K562 (cell line): ENCODE data around the gene PIP5KL1. TPM values are rescaled to one million over a fixed set of nuclear protein-coding genes. Genes with fewer than 3 reads are reported as not detected.

ENCODE experiments used
- ATAC-seq: fragments of 200-7000 bp; cut with Tn5 transposase; 3 replicates; pipeline ENCODE4 v1.9.1; 2020; ENCODE audit warnings: moderate library complexity
- BruUV-seq: library from RNA; stranded (reverse); fragments of 400-500 nt; replicated peaks from 2 replicates; lab custom pipeline; 2021; lab: Mats Ljungman, UMichigan
- CTCF ChIA-PET: fragments of 300-600 bp; formaldehyde crosslinking; extraction: SDS; loops from one replicate; lab custom pipeline; 2021; ENCODE audit warnings: low intra/inter-chr PET ratio; lab: Yijun Ruan, JAX
- POLR2A ChIA-PET: fragments of 300-600, 350-650 bp; sonication (Branson Sonifier 250); formaldehyde crosslinking; extraction: SDS; loops from one replicate; lab custom pipeline; 2021; ENCODE audit warnings: antibody characterized with exemption, inconsistent platforms; lab: Yijun Ruan, JAX
- DNase-seq, 4 experiments: peaks; one replicate each; pipeline versions ENCODE4 v3.0.0 to v3.0.0-alpha.2; 2011 to 2018; ENCODE audit warnings: low spot score in 3 of 4, mixed read lengths in 3 of 4; ENCODE audit errors: extremely low read depth in 1 of 4
- FAIRE-seq: peaks from 2 replicates; lab custom pipeline; 2011; peaks lifted over from hg19 to GRCh38; lab: Jason Lieb, UNC
- H2AFZ ChIP-seq: 2 replicates; pipeline ENCODE4 v1.6.0; 2011; ENCODE audit warnings: low read depth, low read length, control low read depth, inconsistent platforms
- H3K27ac ChIP-seq: fragments of 200-600 bp; 3 replicates; pipeline ENCODE4 v1.8.0; 2011; ENCODE audit warnings: low read depth, mild to moderate bottlenecking, control low read depth, inconsistent platforms, low read length, moderate library complexity, mixed read lengths; ENCODE audit errors: extremely low read depth
- H3K27me3 ChIP-seq, 2 experiments: fragments of 300-600 bp in 1 of 2; 2 replicates in 1 of 2; 3 replicates in 1 of 2; pipeline versions ENCODE4 v1.6.0 to v1.8.0; 2011; ENCODE audit warnings: inconsistent platforms in 2 of 2, low read length in 2 of 2, mild to moderate bottlenecking in 1 of 2, mixed read lengths in 1 of 2, moderate library complexity in 1 of 2; ENCODE audit not compliant: control insufficient read depth in 2 of 2, insufficient read depth in 2 of 2
- H3K36me3 ChIP-seq: fragments of 300-600 bp; 3 replicates; pipeline ENCODE4 v1.8.0; 2011; ENCODE audit warnings: mild to moderate bottlenecking, low read length, inconsistent platforms; ENCODE audit not compliant: control insufficient read depth, insufficient read depth
- H3K4me1 ChIP-seq, 2 experiments: fragments of 200-600 bp in 1 of 2; replicated peaks in 1 of 2; 2 replicates in 1 of 2; 3 replicates in 1 of 2; pipeline versions ENCODE4 v1.5.1 to v1.8.0; 2011; ENCODE audit warnings: inconsistent platforms in 2 of 2, low read length in 2 of 2, mild to moderate bottlenecking in 1 of 2, mixed read lengths in 1 of 2, moderate library complexity in 1 of 2; ENCODE audit not compliant: control insufficient read depth in 2 of 2, insufficient read depth in 2 of 2
- H3K4me2 ChIP-seq: 2 replicates; pipeline ENCODE4 v1.6.1; 2011; ENCODE audit warnings: low read length, control low read depth, inconsistent platforms, mixed read lengths; ENCODE audit not compliant: insufficient read depth
- H3K4me3 ChIP-seq: fragments of 200-600 bp; sonication (generic), shearing (Covaris generic); 2 replicates; pipeline ENCODE4 v1.5.1; 2016; ENCODE audit warnings: control low read depth, inconsistent platforms
- H3K79me2 ChIP-seq: fragments of 200-600 bp; 3 replicates; pipeline ENCODE4 v1.8.0; 2011; ENCODE audit warnings: low read length, inconsistent platforms; ENCODE audit not compliant: control insufficient read depth, insufficient read depth
- H3K9ac ChIP-seq, 2 experiments: 2 replicates each; pipeline versions ENCODE4 v1.6.0 to v1.6.1; 2011; ENCODE audit warnings: low read depth in 2 of 2, low read length in 2 of 2, control low read depth in 1 of 2, inconsistent platforms in 1 of 2, mild to moderate bottlenecking in 1 of 2, mixed read lengths in 1 of 2; ENCODE audit not compliant: insufficient read depth in 1 of 2
- H3K9me1 ChIP-seq: one replicate; pipeline ENCODE4 v1.6.0; 2011; ENCODE audit warnings: inconsistent platforms, mild to moderate bottlenecking, low read length, moderate library complexity; ENCODE audit not compliant: control insufficient read depth, insufficient read depth
- H3K9me3 ChIP-seq: replicated peaks from 2 replicates; pipeline ENCODE4 v1.5.1; 2011; ENCODE audit warnings: low read depth, low read length, inconsistent platforms; ENCODE audit not compliant: control insufficient read depth, insufficient read depth
- H4K20me1 ChIP-seq: replicated peaks from 2 replicates; pipeline ENCODE4 v1.6.1; 2011; ENCODE audit warnings: low read length, inconsistent platforms, mixed read lengths; ENCODE audit not compliant: control insufficient read depth, insufficient read depth
- GTF2A2 ChIP-seq: IDR thresholded peaks from 2 replicates; pipeline ENCODE4 v1.6.1; 2016; ENCODE audit warnings: mild to moderate bottlenecking, missing genetic modification characterization, missing compliant biosample characterization
- ILK ChIP-seq: fragments of 450-650 bp; IDR thresholded peaks from 2 replicates; pipeline ENCODE4 v1.6.1; 2016; ENCODE audit warnings: missing genetic modification characterization, low read depth, mild to moderate bottlenecking, missing compliant biosample characterization, moderate library complexity, borderline replicate concordance
- MYC ChIP-seq, 2 experiments: fragments of 250-450 bp in 1 of 2; sonication (Bioruptor Pico) in 1 of 2; IDR thresholded peaks; 2 replicates each; pipeline versions ENCODE4 v1.5.1 to v1.6.1; 2012 to 2021; ENCODE audit warnings: low read depth in 2 of 2, borderline replicate concordance in 1 of 2, improper control_type of control experiment in 1 of 2, low read length in 1 of 2, mild to moderate bottlenecking in 1 of 2, moderate library complexity in 1 of 2
- RBFOX2 ChIP-seq: fragments of 200-400 bp; formaldehyde crosslinking; IDR thresholded peaks from 2 replicates; pipeline ENCODE4 v1.6.1; 2017; ENCODE audit warnings: low read depth, mild to moderate bottlenecking, low read length, moderate library complexity
- TBP ChIP-seq: optimal IDR thresholded peaks from 2 replicates; pipeline ENCODE3; 2011; ENCODE audit warnings: low read depth, low read length, improper control_type of control experiment
- WGBS: fragments of 100-300 bp; shearing (Covaris generic); methylation state at CpG from one replicate; pipeline ENCODE4 v1.1.6; 2016; ENCODE audit warnings: low coverage, mixed read lengths; ENCODE audit not compliant: insufficient coverage; ENCODE audit errors: missing lambda C conversion rate; 5-methylcytosine and 5-hydroxymethylcytosine counted together
- in situ Hi-C: fragments of 300-500 bp; cut with MboI; formaldehyde crosslinking; loops from 4 replicates; pipeline ENCODE4 v1.15.0; 2018; ENCODE audit warnings: inconsistent platforms, mixed read lengths
- intact Hi-C: fragments of 100-400 bp; cut with micrococcal nuclease; formaldehyde crosslinking; loops from 2 replicates; pipeline ENCODE4 v1.14.2; 2022
- polyA plus RNA-seq, 8 experiments: library from polyadenylated mRNA; depleted of rRNA in 4 of 8; stranded (reverse) in 5 of 8; unstranded in 3 of 8; fragments of >200 nt; fragmentation: Nextera tagmentation in 2 of 8; fragmentation: Illumina TruSeq in 1 of 8; extraction: Ambion mirVana in 2 of 8; extraction: Trizol in 1 of 8; gene quantifications; 2 replicates each; pipeline versions ENCODE4 v1.2.1 to v1.2.3, GENCODE V29; 2011 to 2014; ENCODE audit warnings: inconsistent platforms in 1 of 8, missing spikeins in 1 of 8
- total RNA-seq, 7 experiments: library from RNA; depleted of rRNA in 6 of 7; stranded (reverse); fragments of >200 nt in 6 of 7; fragmentation: Illumina TruSeq in 2 of 7; extraction: Trizol in 2 of 7; gene quantifications; 2 replicates each; pipeline versions ENCODE4 v1.2.1 to v1.2.3, GENCODE V29; 2011 to 2021; ENCODE audit warnings: low replicate concordance in 1 of 7

The PIP5KL1 gene
- total and polyA plus RNA-seq, 9 of the 15 experiments (the other 6 are each of a cell fraction or from before 2014, with no cell fraction given), result 0.18 to 4.8 (median 1.2) TPM

GRCh38 chr9:127975376-127976315 is 45.1 kb upstream of the PIP5KL1 start:
- no peak overlapping the region for H3K4me3 ChIP-seq
- no peak for DNase-seq
- WGBS, result 77% methylated on average over 9 of the region's 10 CpGs
- peaks cover 85% of the 10 kb centered on the region for H3K79me2 ChIP-seq
- CTCF ChIA-PET, result no interaction called here
- ATAC-seq, result no peak
- H3K9me3 ChIP-seq, result no peaks in the 10 kb centered on the region
- no peak for FAIRE-seq
- intact Hi-C loops, result no loop called here
- H3K4me1 ChIP-seq, result peaks cover 26 to 80% of the 10 kb centered on the region in 2 experiments
- no peak for TF ChIP-seq TBP
- TF ChIP-seq, all 486 proteins: peak for 0
- Histone ChIP-seq H3K4me2 (no peak overlapping the region), H3K27me3 (no peaks in the 10 kb centered on the region), H3K36me3 (peaks cover 6% of the 10 kb centered on the region; the same call in 1 of the 3 replicates), H3K27ac (no peak overlapping the region), H2AFZ (no peak overlapping the region), H3K9ac (peak overlapping the region in 1 of 2 experiments; percentile 61; a peak in 2 of 4 replicates), H3K9me1 (no peaks in the 10 kb centered on the region), H4K20me1 (peaks cover 69% of the 10 kb centered on the region)
- in situ Hi-C loops, result no loop called here
- POLR2A ChIA-PET, result interaction anchor here (0.5 to 1.4 kb wide), 8 partner anchors 8 to 314 kb away, joined by 3 to 6 read pairs (median 3); no protein-coding TSS in a partner anchor
- no TSS peak for BruUV-seq

GRCh38 chr9:127974769-127975261 is 44.2 kb upstream of the PIP5KL1 start:
- intact Hi-C loops (no loop called here), in situ Hi-C loops (no loop called here)
- H3K27me3 ChIP-seq, result no peaks in the 10 kb centered on the region
- peak overlapping the region in 1 of 2 experiments; percentile 61; a peak in 2 of 4 replicates for H3K9ac ChIP-seq
- H2AFZ ChIP-seq, result no peak overlapping the region
- H3K9me3 ChIP-seq, result no peaks in the 10 kb centered on the region
- no peak for DNase-seq
- TF ChIP-seq RBFOX2 (0 out of 2 replicates have a peak, but pooled peaks have one; percentile 28), MYC (IDR thresholded peaks at IDR 0.05; ENCODE audit: low read depth, low read length) (no peak), MYC (CRISPR knock-in tag; IDR thresholded peaks at IDR 0.05; ENCODE audit: borderline replicate concordance, low read depth) (no peak), ILK (tag) (no peak), GTF2A2 (no peak)
- peaks cover 67% of the 10 kb centered on the region for H4K20me1 ChIP-seq
- no peak overlapping the region for H3K4me2 ChIP-seq
- FAIRE-seq, result no peak
- no peak overlapping the region for H3K27ac ChIP-seq
- ATAC-seq, result no peak
- no TSS peak for BruUV-seq
- POLR2A ChIA-PET, result interaction anchor here (0.6 to 1.3 kb wide), 6 partner anchors 8 to 902 kb away, joined by 3 to 6 read pairs (median 3); no protein-coding TSS in a partner anchor
- H3K36me3 ChIP-seq, result peaks cover 6% of the 10 kb centered on the region; the same call in 1 of the 3 replicates
- WGBS, result 77% methylated on average over 7 of the region's 10 CpGs
- peaks cover 28 to 80% of the 10 kb centered on the region in 2 experiments for H3K4me1 ChIP-seq
- peaks cover 81% of the 10 kb centered on the region for H3K79me2 ChIP-seq
- CTCF ChIA-PET, result no interaction called here
- no peaks in the 10 kb centered on the region for H3K9me1 ChIP-seq
- H3K4me3 ChIP-seq, result no peak overlapping the region
